ENCODE measurements around the gene GMEB2.

The GMEB2 gene

GRCh38 chr20:63539441-63540370, 87.2 kb downstream of the GMEB2 start:
- TF ChIP-seq ZNF274 (IDR thresholded peaks at IDR 0.05; ENCODE audit: low read depth, low read length): no peak
- no peak overlapping the region for H3K4me3 ChIP-seq (ENCODE audit: low read length)

GRCh38 chr20:63539092-63539430, 87.8 kb downstream of the GMEB2 start:
- no peak for TF ChIP-seq ZNF274 (IDR thresholded peaks at IDR 0.05; ENCODE audit: low read depth, low read length)
- H3K4me3 ChIP-seq (ENCODE audit: low read length): no peak overlapping the region

GRCh38 chr20:63538204-63539091, 88.5 kb downstream of the GMEB2 start:
- H3K4me3 ChIP-seq (ENCODE audit: low read length): no peak overlapping the region
- no peak for TF ChIP-seq ZNF274 (IDR thresholded peaks at IDR 0.05; ENCODE audit: low read depth, low read length)
